ENCODE results near the gene NAXE.

GRCh38 chr1:156584813-156585212, 6.8 kb upstream of the NAXE start:
- TF ChIP-seq CTCF (IDR thresholded peaks at IDR 0.05; ENCODE audit: poor library complexity, severe bottlenecking): no peak
- no peak for TF ChIP-seq TAF1 (IDR thresholded peaks at IDR 0.05; ENCODE audit: low read depth)
- TF ChIP-seq EZH2 (IDR thresholded peaks at IDR 0.05; ENCODE audit: borderline replicate concordance, insufficient read depth, low read length, poor library complexity, severe bottlenecking): no peak
- TF ChIP-seq MXI1 (conservative IDR thresholded peaks at IDR 0.05; ENCODE audit: poor library complexity, severe bottlenecking): no peak
- TF ChIP-seq POLR2AphosphoS5 (IDR thresholded peaks at IDR 0.05): no peak
- TF ChIP-seq SMC3 (conservative IDR thresholded peaks at IDR 0.05; ENCODE audit: poor library complexity): no peak
- no peak for TF ChIP-seq REST (IDR thresholded peaks at IDR 0.05; ENCODE audit: borderline replicate concordance)

Measured in neural cell (in vitro differentiated cells).